OCI-M1 (cell line): Measurements from ENCODE around the gene GRIA3.
"Not testable (repeated sequence)": the region's sequence is repeated elsewhere in the genome, so short reads cannot be mapped to it uniquely, and the experiment has no call there.

Experiments
- DNase-seq: peaks from one replicate; lab custom pipeline; 2025; lab: John Stamatoyannopoulos, UW

GRIA3 gene

DNA sequence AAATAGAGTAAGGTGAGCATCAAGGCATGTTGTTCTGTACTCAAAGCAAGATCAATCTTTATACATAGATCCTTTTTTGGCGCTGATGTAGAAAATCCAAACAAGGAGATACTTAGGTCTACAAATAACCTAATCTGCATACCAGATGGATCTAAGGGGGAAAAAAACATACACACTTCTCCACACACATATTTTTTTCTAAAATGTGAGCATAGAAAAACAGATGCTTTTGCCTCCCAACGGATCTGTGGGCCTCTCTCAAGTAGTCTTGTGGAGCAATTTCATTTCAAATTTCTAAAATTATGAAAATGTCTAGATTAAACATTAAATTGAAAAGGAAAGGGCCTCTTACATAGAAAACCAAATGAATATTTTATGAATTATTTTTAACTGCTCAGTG lies 166.1 kb downstream of the GRIA3 start:
- DNase-seq: no peak

GRCh38 chrX:123357941-123358340 lies 173.9 kb downstream of the GRIA3 start:
- peak; percentile 79 for DNase-seq

GRCh38 chrX:123358457-123358856 lies 174.4 kb downstream of the GRIA3 start:
- no peak for DNase-seq

DNA sequence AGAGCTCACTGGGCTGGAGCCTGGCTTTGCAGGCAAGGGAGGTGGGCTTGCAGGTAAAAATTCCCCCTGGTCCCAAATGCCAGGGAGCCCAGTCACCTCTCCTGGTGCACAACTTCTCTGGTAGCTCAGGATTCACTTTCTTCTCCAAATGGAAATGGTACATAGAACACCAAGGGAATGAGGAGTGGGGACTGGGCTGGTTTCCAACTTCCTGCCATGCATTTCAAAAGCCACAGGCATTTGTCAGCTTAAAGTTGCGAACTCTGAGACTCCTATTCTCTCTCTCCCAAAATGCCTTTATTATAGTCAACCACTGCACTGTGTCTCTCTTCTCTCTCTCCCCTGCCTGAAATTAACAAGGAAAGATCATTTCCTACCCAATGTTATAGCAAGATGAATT lies 177.3 kb downstream of the GRIA3 start:
- DNase-seq: no peak

- not testable (repeated sequence) for DNase-seq
These were observed 202.1 kb downstream of the GRIA3 start for GRCh38 chrX:123386196-123386595.

- no peak for DNase-seq
These were observed 208.8 kb downstream of the GRIA3 start for GRCh38 chrX:123392921-123393320.

- no peak for DNase-seq
These were observed 215.6 kb downstream of the GRIA3 start for GRCh38 chrX:123399709-123400108.

DNA sequence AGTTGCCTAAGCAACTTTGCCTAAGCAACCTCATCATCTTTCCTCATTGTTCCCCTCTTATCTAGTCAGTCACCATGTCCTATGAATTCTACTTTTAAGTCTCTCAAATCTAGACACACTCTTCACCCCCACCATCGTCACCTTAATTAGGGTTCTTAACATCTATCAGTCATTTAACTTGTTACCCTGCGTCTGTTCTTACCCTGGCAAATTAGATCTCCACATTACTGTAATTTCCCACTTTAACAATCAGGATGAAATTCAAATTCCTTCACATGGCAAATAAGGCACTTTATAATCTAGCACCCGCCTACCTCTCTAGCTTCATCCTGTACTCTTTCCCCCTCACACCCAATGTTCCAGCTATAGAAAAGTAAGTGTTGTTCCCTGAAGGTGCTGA lies 221.2 kb downstream of the GRIA3 start:
- DNase-seq: no peak

DNA sequence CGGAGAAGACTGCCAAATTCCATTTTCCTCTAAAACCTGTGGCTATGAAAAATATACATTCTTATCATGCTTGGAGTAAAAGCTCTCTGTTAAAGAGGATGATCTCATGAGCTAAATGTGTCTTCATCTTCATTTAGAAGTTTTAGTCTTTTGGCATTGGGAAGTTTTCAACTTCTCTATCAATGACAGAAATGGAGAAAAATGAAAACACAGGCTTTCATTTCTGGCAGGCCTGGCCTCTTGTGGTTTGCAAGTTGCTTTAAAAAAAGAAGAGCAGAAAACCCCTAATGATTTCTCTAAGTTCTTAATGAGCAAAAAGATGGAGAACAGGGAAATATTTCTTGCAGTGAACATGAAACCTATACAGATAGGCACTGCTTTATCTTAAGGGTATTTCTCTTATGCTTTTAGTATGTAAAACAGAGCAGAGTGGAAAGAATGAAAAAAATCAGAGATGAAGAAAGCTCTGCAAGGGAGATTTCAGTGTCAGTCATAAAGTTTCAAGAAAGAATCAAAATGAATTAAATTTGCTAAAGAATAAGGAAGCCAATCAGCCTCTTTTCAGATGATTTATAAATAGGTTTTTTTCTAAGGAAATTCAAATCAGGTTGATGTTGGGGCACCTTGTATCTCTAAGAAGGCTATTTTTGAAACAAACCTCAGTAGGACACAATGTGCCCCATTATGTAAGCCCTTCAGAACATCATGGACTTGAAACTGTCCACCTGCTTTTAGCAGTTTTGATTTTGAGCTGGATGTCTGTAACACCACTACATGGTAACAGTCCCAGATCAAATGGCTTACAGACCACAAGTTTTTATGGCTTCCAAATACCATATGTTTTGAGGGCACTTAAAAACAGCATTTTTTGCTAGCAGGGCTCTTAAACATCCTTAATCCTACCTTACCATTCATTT lies 225.0 kb downstream of the GRIA3 start:
- DNase-seq: no peak

DNA sequence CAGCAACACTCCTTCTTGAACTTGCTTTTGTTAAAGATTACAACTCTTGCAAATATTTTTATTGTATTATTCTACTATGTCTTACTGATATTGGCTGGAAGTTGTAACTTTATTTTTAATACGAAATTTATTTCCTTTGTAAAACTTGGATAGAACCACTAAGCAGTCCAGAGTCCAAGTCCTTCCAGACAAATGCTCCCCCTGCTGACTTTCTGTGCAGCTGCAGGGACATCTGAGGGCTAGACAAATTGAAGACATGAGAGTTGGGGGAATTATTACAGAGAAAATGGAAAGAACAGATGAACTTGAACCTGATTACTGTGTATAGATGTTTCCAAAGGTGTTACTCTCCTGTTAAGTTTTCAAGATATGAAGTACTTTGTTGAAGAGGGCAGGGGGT lies 238.8 kb downstream of the GRIA3 start:
- DNase-seq: peak; percentile 43

GRCh38 chrX:123424546-123424945 lies 240.5 kb downstream of the GRIA3 start:
- peak; percentile 15 for DNase-seq

DNA sequence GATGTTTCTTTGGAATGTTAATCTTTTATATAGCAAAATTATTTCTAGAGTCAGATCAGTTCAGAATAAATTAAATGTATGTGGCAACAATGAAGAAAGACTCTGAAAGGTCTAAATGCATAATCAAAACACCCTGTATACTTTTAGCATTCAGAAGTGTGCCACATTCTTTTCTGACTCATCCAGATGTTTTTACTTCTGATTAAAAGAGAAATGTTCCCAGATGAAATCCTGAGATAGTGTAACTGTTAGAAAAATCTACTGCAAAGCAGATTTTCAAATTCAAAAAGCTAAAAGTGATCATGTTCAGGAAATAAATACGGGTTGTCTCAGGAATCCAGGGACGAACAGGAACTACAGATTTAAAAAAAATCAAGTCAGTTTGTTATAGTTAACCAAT lies 241.4 kb downstream of the GRIA3 start:
- no peak for DNase-seq

DNA sequence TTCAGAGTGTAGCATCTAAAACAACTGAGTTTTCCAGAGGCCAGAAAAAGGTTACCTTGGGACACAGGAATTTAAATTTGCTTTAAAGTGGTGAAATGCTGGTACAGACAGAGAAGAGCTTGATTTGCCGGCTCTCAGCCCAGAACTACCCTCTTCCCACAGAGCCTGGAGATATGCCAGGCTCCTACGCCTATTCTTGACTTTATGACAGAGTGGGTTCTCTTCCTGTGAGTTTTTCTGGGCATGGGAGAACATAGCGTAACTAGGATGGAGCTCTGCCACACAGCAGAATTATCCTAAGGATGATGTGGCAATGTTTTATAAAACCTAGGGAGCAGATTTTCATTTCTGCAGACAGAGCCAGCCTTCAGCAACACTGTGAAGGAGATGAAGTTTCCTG lies 241.8 kb downstream of the GRIA3 start:
- DNase-seq: no peak

DNA sequence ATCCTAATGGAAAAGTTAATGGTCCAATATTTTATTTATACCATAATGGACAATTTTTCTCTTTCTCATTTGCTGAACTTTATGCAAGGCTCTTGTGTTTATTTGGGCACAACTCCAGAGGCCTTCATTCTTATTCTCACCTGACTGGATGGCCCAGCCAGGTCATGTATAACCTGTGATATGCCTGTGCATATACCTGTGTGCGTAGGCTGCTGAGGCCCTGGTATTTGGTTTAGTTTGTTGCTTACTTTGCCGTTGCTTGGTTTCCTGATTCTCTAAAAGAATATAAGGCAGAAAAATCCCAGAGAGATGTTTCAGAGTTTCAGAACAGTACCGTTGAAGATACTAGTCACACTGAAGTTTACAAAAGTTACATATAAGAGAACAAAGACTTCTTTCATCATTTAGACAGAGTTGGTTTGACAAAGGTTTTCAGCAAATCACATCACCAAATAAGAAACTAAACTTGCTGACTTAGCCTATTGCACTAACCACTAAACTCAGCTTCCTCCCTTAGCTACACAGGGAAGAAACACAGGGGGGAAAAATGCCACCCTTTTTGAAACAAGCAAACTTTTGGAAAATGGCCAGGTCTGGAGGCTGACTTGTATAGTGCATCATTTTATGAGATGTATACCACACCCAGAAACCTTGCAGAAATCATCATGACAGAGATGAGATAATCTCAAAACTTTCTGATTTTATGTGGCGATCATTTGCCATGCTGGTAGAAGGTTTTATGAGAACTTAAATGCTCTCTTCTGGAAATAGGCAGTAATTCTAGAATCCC lies 248.5 kb downstream of the GRIA3 start:
- DNase-seq: no peak

DNA sequence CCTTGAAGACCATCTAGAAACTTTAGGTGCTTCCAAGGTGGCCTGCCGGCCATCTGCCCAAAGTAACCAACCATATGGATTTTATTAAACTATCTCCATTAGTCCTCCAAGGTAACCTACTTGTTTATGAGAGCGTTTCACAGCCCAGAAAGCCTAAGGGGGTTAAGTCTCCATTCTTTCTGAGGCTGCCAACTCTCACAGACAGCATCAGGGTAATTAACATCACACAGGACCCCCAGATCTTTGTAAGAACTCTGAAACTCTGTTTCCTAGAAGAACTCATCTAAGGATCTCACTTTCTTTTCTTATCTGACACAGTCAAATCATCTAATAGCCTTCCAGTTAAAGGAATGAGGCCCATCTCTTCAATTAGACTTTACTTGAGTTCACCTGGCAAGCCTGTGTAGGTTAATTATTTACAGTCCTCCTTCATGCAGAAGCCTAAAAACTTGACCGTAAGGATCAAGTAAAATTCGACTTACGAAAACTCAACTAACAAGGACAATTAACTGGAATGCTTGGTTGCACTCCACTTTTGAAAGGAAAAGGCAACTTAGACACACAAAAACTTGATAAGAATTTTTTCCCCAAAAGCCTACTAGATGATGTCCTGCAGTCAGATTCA lies 252.5 kb downstream of the GRIA3 start:
- no peak for DNase-seq

GRCh38 chrX:123439926-123440325 lies 255.8 kb downstream of the GRIA3 start:
- not testable (repeated sequence) for DNase-seq

DNA sequence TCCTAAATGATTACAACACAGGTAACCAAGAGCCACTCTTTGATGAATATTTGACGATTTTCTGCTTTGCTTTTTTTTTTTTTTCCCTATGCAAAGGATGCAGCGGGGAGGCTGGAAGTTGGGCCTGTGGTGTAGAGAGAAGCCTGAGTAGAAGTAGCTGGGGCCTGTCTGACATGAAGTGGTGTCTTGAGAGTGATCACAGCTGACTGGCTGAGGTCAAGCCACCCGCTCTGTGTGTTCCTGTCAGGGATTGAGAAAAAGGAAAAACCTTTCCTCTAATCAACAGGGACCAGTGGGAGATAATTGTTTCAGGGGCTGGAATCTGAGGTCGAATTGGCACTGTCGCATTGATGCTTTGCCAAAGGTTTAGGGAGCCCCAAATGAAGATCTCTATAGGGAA lies 258.7 kb downstream of the GRIA3 start:
- no peak for DNase-seq

- DNase-seq: no peak
These were observed 263.4 kb downstream of the GRIA3 start for GRCh38 chrX:123447506-123447905.

- DNase-seq: no peak
These were observed 265.3 kb downstream of the GRIA3 start for GRCh38 chrX:123449335-123449734.

- peak; percentile 43 for DNase-seq
These were observed 266.1 kb downstream of the GRIA3 start for GRCh38 chrX:123450222-123450621.

DNA sequence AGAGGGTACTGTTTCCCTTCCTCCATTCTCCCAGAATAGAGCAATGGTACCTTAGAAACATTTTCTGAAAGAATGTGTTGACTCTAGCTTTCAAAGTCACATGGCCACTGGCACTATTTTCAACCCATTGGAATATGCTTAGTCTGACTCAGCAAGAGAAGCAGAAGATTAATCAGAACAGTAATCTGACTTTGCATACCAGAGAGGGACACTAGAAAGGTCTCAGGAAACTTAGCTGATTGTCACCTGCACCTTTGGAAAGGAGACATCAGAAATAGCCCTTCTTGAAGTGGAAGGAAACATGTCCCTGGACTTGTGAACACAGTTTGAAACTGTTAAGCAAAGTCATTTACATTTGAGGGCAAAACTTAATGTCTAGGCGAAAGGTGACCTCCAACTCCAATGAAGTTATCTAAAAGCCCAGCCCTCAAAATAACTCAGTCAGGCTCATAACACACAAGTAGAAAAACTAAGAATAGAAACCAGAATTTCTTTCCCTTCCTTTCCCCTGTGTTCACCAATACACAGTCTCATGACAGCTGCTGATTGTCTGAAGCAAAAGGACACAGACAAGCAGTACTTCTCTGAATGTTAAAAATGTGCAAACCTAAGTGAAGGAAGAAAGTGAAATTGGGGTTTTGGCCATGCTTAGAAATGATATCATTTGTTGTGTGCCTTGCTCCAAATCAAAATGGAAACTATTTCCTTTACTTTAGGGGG lies 270.8 kb downstream of the GRIA3 start:
- peak; percentile 52 for DNase-seq

DNA sequence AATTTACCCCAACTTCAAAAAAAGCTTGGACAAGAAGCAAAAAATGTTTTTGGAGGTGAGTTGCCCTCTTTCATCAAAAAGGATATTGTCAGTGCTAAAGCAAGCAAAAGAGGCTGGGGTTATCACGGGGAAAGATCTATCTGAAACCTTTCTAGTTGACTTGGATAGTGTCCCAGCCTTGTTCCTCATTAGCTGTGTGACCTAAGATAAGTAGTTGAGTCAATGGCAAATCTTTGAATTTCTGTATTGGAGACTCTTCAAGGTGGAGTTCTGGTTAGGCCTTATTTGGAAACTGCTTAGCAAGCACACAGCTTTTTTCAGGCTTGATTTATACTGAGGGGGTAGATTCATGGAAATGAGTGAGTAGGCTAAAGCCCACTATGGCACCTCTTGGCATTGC lies 271.6 kb downstream of the GRIA3 start:
- peak; percentile 62 for DNase-seq
